Measurements from ENCODE around the gene WDFY3. TPM values are rescaled to one million over a fixed set of nuclear protein-coding genes. Genes with fewer than 3 reads are reported as not detected.

The WDFY3 gene
- total and polyA plus RNA-seq, 8 donors, result 5.3 to 53.0 (median 29.6) TPM

- 80% methylated on average over 1 of the region's 1 CpG for WGBS, 2 donors
- Histone ChIP-seq H3K36me3 (no peaks in the 10 kb centered on the region), H3K4me3 (no peak overlapping the region), H3K27me3 (no peaks in the 10 kb centered on the region), H3K4me1 (peaks cover 4 to 17% (median 6%) of the 10 kb centered on the region in 3 donors), H3K27ac (no peak overlapping the region), H3K9me3 (no peaks in the 10 kb centered on the region)
- no peak for FAIRE-seq
- ATAC-seq, result no peak
- no peak for TF ChIP-seq CTCF (IDR thresholded peaks at IDR 0.05)
- DNase-seq, result no peak
- intact Hi-C loops (cut with DNase I), result no loop called here
Observed at GRCh38 chr4:84925558-84925957, 40.9 kb downstream of the WDFY3 start.

- Histone ChIP-seq H3K36me3 (no peaks in the 10 kb centered on the region), H3K27me3 (no peaks in the 10 kb centered on the region), H3K4me3 (no peak overlapping the region), H3K27ac (no peak overlapping the region), H3K4me1 (peaks cover 4 to 17% (median 6%) of the 10 kb centered on the region in 3 donors), H3K9me3 (no peaks in the 10 kb centered on the region)
- 14 to 32% methylated on average over 1 of the region's 1 CpG for WGBS, 2 donors
- FAIRE-seq, result no peak
- intact Hi-C loops (cut with DNase I), result no loop called here
- TF ChIP-seq CTCF (IDR thresholded peaks at IDR 0.05), result no peak
- peak in 2 of 4 donors; percentile 26 to 51 for ATAC-seq
- DNase-seq, result no peak
Observed at GRCh38 chr4:84924434-84924833, 42.1 kb downstream of the WDFY3 start.

DNA sequence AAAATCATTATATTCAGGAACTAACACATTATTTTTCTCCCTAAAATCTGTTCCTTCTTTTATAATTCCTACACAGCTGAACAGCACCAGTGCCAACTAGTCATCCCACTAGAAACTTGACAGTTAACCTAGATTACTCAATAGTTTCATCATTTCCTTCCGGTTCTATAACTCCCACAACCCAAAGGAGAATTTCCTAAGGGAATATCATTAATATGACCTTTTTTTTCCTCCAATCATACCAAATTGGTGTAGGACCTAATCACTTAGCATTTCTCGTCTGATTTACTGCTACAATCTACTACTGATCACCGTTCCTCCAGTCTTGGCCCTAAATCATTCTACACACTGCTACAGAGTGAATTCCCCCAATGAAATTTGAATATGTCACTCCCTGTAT, 45.9 kb downstream of the WDFY3 start:
- Histone ChIP-seq H3K4me1 (peaks cover 4 to 17% (median 10%) of the 10 kb centered on the region in 3 donors), H3K27ac (no peak overlapping the region), H3K4me3 (no peak overlapping the region), H3K27me3 (no peaks in the 10 kb centered on the region), H3K36me3 (no peaks in the 10 kb centered on the region), H3K9me3 (no peaks in the 10 kb centered on the region)
- 88 to 91% methylated on average over 3 of the region's 3 CpGs for WGBS, 2 donors
- TF ChIP-seq CTCF (IDR thresholded peaks at IDR 0.05), result no peak
- intact Hi-C loops (cut with DNase I), result no loop called here
- FAIRE-seq (no peak), DNase-seq (no peak), ATAC-seq (no peak)

DNA sequence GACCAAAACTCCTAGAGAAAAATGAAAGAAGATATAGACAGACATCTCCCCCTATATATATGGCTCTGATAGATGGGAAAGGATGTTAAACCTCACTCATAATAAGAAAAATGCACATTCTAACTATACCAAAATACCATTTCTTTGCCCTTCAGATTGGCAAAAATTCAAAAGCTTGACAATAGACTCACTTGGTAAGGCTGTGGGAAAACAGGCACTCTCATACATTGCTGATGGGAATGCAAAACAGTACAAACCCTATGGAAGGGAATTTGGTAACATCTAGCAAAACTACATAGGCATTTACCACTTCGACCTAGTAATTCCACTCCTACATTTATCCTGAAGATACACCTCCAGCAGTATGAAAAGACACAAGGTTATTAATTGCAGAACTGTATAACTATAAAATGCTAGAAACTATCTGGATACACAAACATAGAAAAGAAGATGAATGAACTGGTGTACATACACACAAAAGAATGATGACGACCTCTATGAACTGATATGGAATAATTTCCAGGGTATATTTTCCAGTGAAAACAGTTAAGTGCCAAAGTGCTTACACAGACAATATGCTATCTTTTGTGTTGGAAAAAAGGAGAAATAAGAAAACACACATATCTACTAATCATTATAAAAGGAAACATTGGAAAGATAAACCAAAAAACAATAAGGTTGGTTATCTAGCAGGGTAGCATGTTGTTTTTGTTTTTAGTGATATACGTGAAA, 48.5 kb downstream of the WDFY3 start:
- Histone ChIP-seq H3K4me1 (peaks cover 0 to 16% (median 4%) of the 10 kb centered on the region in 3 donors), H3K27me3 (no peaks in the 10 kb centered on the region), H3K36me3 (no peaks in the 10 kb centered on the region), H3K4me3 (no peak overlapping the region), H3K27ac (no peak overlapping the region), H3K9me3 (no peaks in the 10 kb centered on the region)
- DNase-seq, result no peak
- WGBS, 2 donors, result 69 to 76% methylated on average over 3 of the region's 3 CpGs
- FAIRE-seq, result no peak
- no peak for TF ChIP-seq CTCF (IDR thresholded peaks at IDR 0.05)
- ATAC-seq, result no peak
- intact Hi-C loops (cut with DNase I), result no loop called here

DNA sequence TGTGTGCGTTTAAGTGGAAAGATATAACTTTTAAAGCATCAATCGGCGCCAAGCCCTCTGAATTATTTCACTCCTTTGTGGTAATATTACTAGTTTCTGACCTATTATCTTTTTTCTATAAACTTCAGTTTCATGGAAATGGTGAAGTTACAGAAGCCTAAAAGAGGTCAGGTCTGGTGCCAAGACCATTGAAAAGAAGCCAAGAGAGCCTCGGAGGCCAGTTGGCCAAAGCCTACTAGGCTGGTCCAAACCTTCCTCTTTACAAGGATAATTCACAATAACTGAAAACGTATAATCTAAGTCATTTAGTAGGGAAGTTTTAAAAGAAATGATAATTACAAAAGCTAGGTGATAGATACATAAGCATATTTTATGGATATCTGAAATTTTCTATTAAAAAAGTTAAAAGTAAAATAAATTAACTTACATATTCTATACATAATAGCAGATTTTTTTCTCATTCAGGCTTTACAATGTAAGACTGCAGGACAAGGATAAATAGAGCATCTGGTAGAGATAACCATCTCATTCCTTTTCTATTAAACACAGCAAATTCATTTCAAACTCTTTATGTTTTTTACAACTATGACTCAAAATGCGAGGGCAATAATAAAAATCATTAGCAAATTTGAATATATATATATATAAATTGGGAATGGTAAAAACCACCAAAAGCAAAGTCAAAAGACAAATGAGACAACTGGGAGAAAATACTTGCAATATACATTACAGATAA, 49.2 kb downstream of the WDFY3 start:
- no peak for ATAC-seq
- intact Hi-C loops (cut with DNase I), result no loop called here
- no peak overlapping the region for H3K27ac ChIP-seq
- H3K27me3 ChIP-seq, result no peaks in the 10 kb centered on the region
- no peak for TF ChIP-seq CTCF (IDR thresholded peaks at IDR 0.05)
- peaks cover 0 to 16% (median 4%) of the 10 kb centered on the region in 3 donors for H3K4me1 ChIP-seq
- peak; percentile 57 for FAIRE-seq
- no peak for DNase-seq
- H3K36me3 ChIP-seq, result no peaks in the 10 kb centered on the region
- WGBS, 2 donors, result 83% methylated on average over 6 of the region's 6 CpGs
- no peaks in the 10 kb centered on the region for H3K9me3 ChIP-seq
- H3K4me3 ChIP-seq, result no peak overlapping the region
